H9 (cell line): ENCODE measurements around the gene STARD10. TPM values are rescaled to one million over a fixed set of nuclear protein-coding genes. Genes with fewer than 3 reads are reported as not detected.

Experiments
- DNase-seq: peaks from one replicate; pipeline ENCODE4 v3.0.0-alpha.2; 2017
- H2AFZ ChIP-seq: one replicate; pipeline ENCODE4 v1.6.1; 2013; ENCODE audit warnings: mild to moderate bottlenecking, low read length, control low read depth, moderate library complexity
- H2AK5ac ChIP-seq: 2 replicates; pipeline ENCODE4 v1.6.1; 2013; ENCODE audit warnings: low read length, control low read depth, mixed read lengths; ENCODE audit not compliant: insufficient read length
- H2BK120ac ChIP-seq: one replicate; pipeline ENCODE4 v1.6.1; 2013; ENCODE audit warnings: low read depth, mild to moderate bottlenecking, low read length, control low read depth, inconsistent platforms; ENCODE audit not compliant: poor library complexity, severe bottlenecking
- H2BK12ac ChIP-seq: 2 replicates; pipeline ENCODE4 v1.6.1; 2013; ENCODE audit warnings: low read length, control low read depth, mixed read lengths, low read depth; ENCODE audit not compliant: insufficient read length
- H2BK15ac ChIP-seq: 2 replicates; pipeline ENCODE4 v1.6.1; 2013; ENCODE audit warnings: low read depth, low read length, control low read depth
- H2BK20ac ChIP-seq: one replicate; pipeline ENCODE4 v1.6.1; 2013; ENCODE audit warnings: low read depth, mild to moderate bottlenecking, low read length, control low read depth, inconsistent platforms; ENCODE audit not compliant: poor library complexity, severe bottlenecking
- H2BK5ac ChIP-seq: 2 replicates; pipeline ENCODE4 v1.6.1; 2013; ENCODE audit warnings: low read length, control low read depth, mixed read lengths; ENCODE audit not compliant: insufficient read length
- H3K14ac ChIP-seq: 2 replicates; pipeline ENCODE4 v1.6.1; 2013; ENCODE audit warnings: low read length, control low read depth; ENCODE audit not compliant: insufficient read depth
- H3K18ac ChIP-seq: 2 replicates; pipeline ENCODE4 v1.6.1; 2013; ENCODE audit warnings: low read depth, mild to moderate bottlenecking, mixed read lengths, low read length, control low read depth; ENCODE audit not compliant: insufficient read length
- H3K23ac ChIP-seq: 2 replicates; pipeline ENCODE4 v1.6.1; 2013; ENCODE audit warnings: low read length, control low read depth, mixed read lengths, low read depth; ENCODE audit not compliant: insufficient read length
- H3K23me2 ChIP-seq: 2 replicates; pipeline ENCODE4 v1.6.1; 2013; ENCODE audit warnings: low read depth, mild to moderate bottlenecking, mixed read lengths, low read length, control low read depth; ENCODE audit not compliant: insufficient read length, poor library complexity, severe bottlenecking
- H3K27ac ChIP-seq: 2 replicates; pipeline ENCODE4 v1.5.1; 2013; ENCODE audit warnings: low read length, control low read depth, mixed read lengths, low read depth; ENCODE audit not compliant: insufficient read length
- H3K27me3 ChIP-seq: 2 replicates; pipeline ENCODE4 v1.6.1; 2013; ENCODE audit warnings: low read length, control low read depth, inconsistent platforms; ENCODE audit not compliant: insufficient read depth
- H3K4ac ChIP-seq: 2 replicates; pipeline ENCODE4 v1.6.1; 2013; ENCODE audit warnings: low read depth, mild to moderate bottlenecking, control low read depth, inconsistent platforms, low read length, moderate library complexity
- H3K4me1 ChIP-seq: 2 replicates; pipeline ENCODE4 v1.6.1; 2013; ENCODE audit warnings: low read length, control low read depth, inconsistent platforms; ENCODE audit not compliant: insufficient read depth
- H3K4me2 ChIP-seq: 2 replicates; pipeline ENCODE4 v1.6.1; 2013; ENCODE audit warnings: low read length, control low read depth, mixed read lengths; ENCODE audit not compliant: insufficient read length, insufficient read depth
- H3K56ac ChIP-seq: 2 replicates; pipeline ENCODE4 v1.6.1; 2013; ENCODE audit warnings: low read depth, mild to moderate bottlenecking, mixed read lengths, low read length, control low read depth; ENCODE audit not compliant: insufficient read length
- H3K79me1 ChIP-seq: 2 replicates; pipeline ENCODE4 v1.6.1; 2013; ENCODE audit warnings: low read depth, mild to moderate bottlenecking, moderate library complexity, low read length, control low read depth, inconsistent platforms; ENCODE audit not compliant: insufficient read depth, poor library complexity, severe bottlenecking
- H3K79me2 ChIP-seq: 2 replicates; pipeline ENCODE4 v1.6.1; 2013; ENCODE audit warnings: low read length, control low read depth, inconsistent platforms; ENCODE audit not compliant: insufficient read depth
- H3K9ac ChIP-seq: 2 replicates; pipeline ENCODE4 v1.6.1; 2013; ENCODE audit warnings: low read length, control low read depth, mixed read lengths; ENCODE audit not compliant: insufficient read length; ENCODE audit errors: extremely low read depth
- H3K9me3 ChIP-seq: one replicate; pipeline ENCODE4 v1.6.1; 2013; ENCODE audit warnings: low read depth, low read length, inconsistent platforms; ENCODE audit not compliant: control insufficient read depth
- H3T11ph ChIP-seq: one replicate; pipeline ENCODE4 v1.6.1; 2013; ENCODE audit warnings: mild to moderate bottlenecking, low read length, control low read depth, inconsistent platforms
- H4K20me1 ChIP-seq: one replicate; pipeline ENCODE4 v1.6.1; 2013; ENCODE audit not compliant: control insufficient read depth, insufficient read length, insufficient read depth
- H4K5ac ChIP-seq: 2 replicates; pipeline ENCODE4 v1.6.1; 2013; ENCODE audit warnings: low read depth, mild to moderate bottlenecking, mixed read lengths, low read length, control low read depth; ENCODE audit not compliant: insufficient read length
- H4K8ac ChIP-seq: replicated peaks from 2 replicates; pipeline ENCODE4 v1.6.1; 2013; ENCODE audit warnings: low read length, control low read depth, mixed read lengths, low read depth; ENCODE audit not compliant: insufficient read length
- H4K91ac ChIP-seq: 2 replicates; pipeline ENCODE4 v1.6.1; 2013; ENCODE audit warnings: low read depth, mild to moderate bottlenecking, moderate library complexity, mixed read lengths, low read length, control low read depth; ENCODE audit not compliant: insufficient read length
- H3K27ac Mint-ChIP-seq, 3 experiments: 2 replicates in 2 of 3; 3 replicates in 1 of 3; pipeline ENCODE4 v1.8.0; 2020 to 2021; ENCODE audit warnings: mixed read lengths in 3 of 3, mild to moderate bottlenecking in 1 of 3, moderate library complexity in 1 of 3
- H3K27me3 Mint-ChIP-seq: 2 replicates; pipeline ENCODE4 v1.8.0; 2021; ENCODE audit warnings: low read depth, mild to moderate bottlenecking, moderate library complexity, mixed read lengths
- H3K36me3 Mint-ChIP-seq, 3 experiments: 2 replicates in 2 of 3; 3 replicates in 1 of 3; pipeline ENCODE4 v1.8.0; 2020 to 2021; ENCODE audit warnings: low read depth in 3 of 3, mixed read lengths in 3 of 3; ENCODE audit not compliant: insufficient read depth in 1 of 3
- H3K4me1 Mint-ChIP-seq, 2 experiments: 2 replicates each; pipeline ENCODE4 v1.8.0; 2020; ENCODE audit warnings: mixed read lengths in 2 of 2
- H3K4me3 Mint-ChIP-seq, 2 experiments: 2 replicates in 1 of 2; 3 replicates in 1 of 2; pipeline ENCODE4 v1.8.0; 2020 to 2021; ENCODE audit warnings: mild to moderate bottlenecking in 2 of 2, mixed read lengths in 2 of 2, moderate library complexity in 1 of 2
- H3K9me3 Mint-ChIP-seq, 2 experiments: 2 replicates in 1 of 2; 3 replicates in 1 of 2; pipeline ENCODE4 v1.8.0; 2020; ENCODE audit warnings: mild to moderate bottlenecking in 2 of 2, mixed read lengths in 2 of 2, moderate library complexity in 1 of 2
- CTCF ChIP-seq: fragments of 200-600 bp; sonication (generic); conservative IDR thresholded peaks from 3 replicates; pipeline ENCODE4 v1.8.0; 2021; ENCODE audit warnings: antibody characterized with exemption, mild to moderate bottlenecking
- WGBS: extraction: QIAGEN DNeasy Blood & Tissue Kit; methylation state at CpG from one replicate; pipeline ENCODE4 v1.1.7; 2013; ENCODE audit warnings: missing lambda C conversion rate, low lambda C conversion rate, mixed read lengths; ENCODE audit not compliant: insufficient read length; ENCODE audit errors: extremely low coverage; 5-methylcytosine and 5-hydroxymethylcytosine counted together
- total RNA-seq: library from RNA; stranded (reverse); gene quantifications from 2 replicates; pipeline ENCODE4 v1.2.1, GENCODE V29; 2021

Gene STARD10
- total RNA-seq, 1 experiment from 2014 or later: 24.4 TPM

- H2BK120ac ChIP-seq: no peak overlapping the region
- H2AK5ac ChIP-seq: no peak overlapping the region
- no peak overlapping the region for H3K4me2 ChIP-seq
- no CpG with 5 or more reads among the region's 7 CpGs for WGBS
- no peak overlapping the region for H2AFZ ChIP-seq
- H3K56ac ChIP-seq: no peak overlapping the region
- no peak overlapping the region for H4K8ac ChIP-seq
- no peak overlapping the region for H2BK15ac ChIP-seq
- no peak overlapping the region for H3K4me3 Mint-ChIP-seq
- H3K9me3 Mint-ChIP-seq: no peaks in the 10 kb centered on the region
- H3K27ac Mint-ChIP-seq: 0 out of 7 replicates have a peak overlapping the region, but pooled peaks of 1 of the 3 experiments have one; percentile 71
- peaks cover 5 to 26% of the 10 kb centered on the region in 2 experiments; a peak in 3 of 4 replicates for H3K4me1 Mint-ChIP-seq
- DNase-seq: no peak
- no peak overlapping the region for H3K9ac ChIP-seq
- H3K9me3 ChIP-seq: no peaks in the 10 kb centered on the region
- H3K18ac ChIP-seq: no peak overlapping the region
- H4K20me1 ChIP-seq: no peaks in the 10 kb centered on the region
- no peaks in the 10 kb centered on the region; a peak in 1 of 7 replicates for H3K36me3 Mint-ChIP-seq
- peaks cover 6% of the 10 kb centered on the region for H3K27me3 Mint-ChIP-seq
- no peak overlapping the region for H2BK20ac ChIP-seq
- no peaks in the 10 kb centered on the region for H3K23me2 ChIP-seq
- no peak overlapping the region for H3K23ac ChIP-seq
- H3T11ph ChIP-seq: no peak overlapping the region
- no peak overlapping the region for H2BK5ac ChIP-seq
- H3K79me2 ChIP-seq: no peaks in the 10 kb centered on the region
- no peak overlapping the region for H3K27ac ChIP-seq
- no peaks in the 10 kb centered on the region for H3K4me1 ChIP-seq
- no peak overlapping the region for H3K14ac ChIP-seq
- H2BK12ac ChIP-seq: no peak overlapping the region
- no peak for TF ChIP-seq CTCF
- no peak overlapping the region for H4K5ac ChIP-seq
- H4K91ac ChIP-seq: no peak overlapping the region
- no peaks in the 10 kb centered on the region for H3K27me3 ChIP-seq
- H3K79me1 ChIP-seq: no peaks in the 10 kb centered on the region
- no peak overlapping the region for H3K4ac ChIP-seq
Observed at GRCh38 chr11:72775288-72776110, 18.3 kb downstream of the STARD10 start.
